Stimulated activated CD4-positive, alpha-beta T cell treated with anti-CD3 and anti-CD28 coated beads, Interleukin-15, amount 100 ng/mL, for 48 hours (primary cell): Measurements from ENCODE around the gene TGM5.

Experiments
- DNase-seq, 2 donors: peaks; one replicate each; pipeline ENCODE4 v3.0.0-alpha.2; 2020; ENCODE audit warnings: low read depth in 2 of 2

TGM5 gene

DNA sequence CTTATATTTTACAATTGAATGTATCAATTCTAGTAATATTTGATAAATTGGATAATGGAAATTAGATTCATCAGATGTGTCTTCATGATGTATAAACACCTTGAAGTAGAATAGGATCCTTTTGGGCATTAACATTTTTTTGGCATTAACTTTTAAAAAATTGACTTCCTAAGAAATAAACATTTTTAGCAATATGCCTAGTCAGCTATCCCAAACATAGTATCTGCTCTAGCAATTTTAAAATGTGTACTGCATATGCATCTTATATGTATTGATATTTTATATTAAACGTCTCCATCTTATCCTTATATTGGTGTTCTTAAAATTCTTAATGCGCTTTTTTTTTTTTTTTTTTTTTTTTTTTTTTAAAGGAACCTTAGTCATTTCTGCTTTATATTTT is 73.0 kb downstream of the TGM5 start:
- DNase-seq, result no peak

DNA sequence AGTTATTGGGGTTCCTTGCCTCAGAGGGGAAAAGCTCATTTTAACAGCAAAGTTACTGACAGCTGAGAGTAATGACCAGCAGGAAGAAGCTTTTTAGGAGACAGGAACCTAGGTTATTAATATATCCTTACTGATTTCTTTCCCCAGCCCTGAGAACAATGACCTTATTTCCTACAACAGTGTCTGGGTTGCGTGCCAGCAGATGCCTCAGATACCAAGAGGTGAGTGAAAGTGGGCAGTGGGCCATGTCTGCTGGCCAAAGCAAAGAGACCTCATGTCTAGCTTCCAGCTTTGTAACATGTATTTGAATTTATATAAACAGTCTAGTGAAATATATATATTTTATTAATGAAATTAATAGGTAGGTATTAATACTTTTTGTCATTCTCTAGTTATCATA is 76.5 kb downstream of the TGM5 start:
- DNase-seq, result no peak

GRCh38 chr15:43189296-43189695 is 77.4 kb downstream of the TGM5 start:
- DNase-seq, result no peak

- no peak for DNase-seq
Observed at GRCh38 chr15:43187544-43188155, 79.1 kb downstream of the TGM5 start.

DNA sequence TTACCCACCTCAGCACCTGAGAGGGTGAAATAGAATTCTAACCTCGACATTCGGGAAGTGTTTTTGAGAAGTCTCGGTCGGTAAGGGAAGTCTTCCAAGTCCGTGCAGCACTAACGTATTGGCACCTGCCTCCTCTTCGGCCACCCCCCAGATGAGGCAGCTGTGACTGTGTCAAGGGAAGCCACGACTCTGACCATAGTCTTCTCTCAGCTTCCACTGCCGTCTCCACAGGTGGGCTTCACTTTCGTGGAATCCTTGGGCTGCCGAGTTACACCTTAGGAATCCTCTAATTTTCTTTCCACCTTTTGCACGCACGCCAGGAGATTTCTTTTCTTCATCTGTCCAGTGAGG is 80.8 kb downstream of the TGM5 start:
- no peak for DNase-seq

DNA sequence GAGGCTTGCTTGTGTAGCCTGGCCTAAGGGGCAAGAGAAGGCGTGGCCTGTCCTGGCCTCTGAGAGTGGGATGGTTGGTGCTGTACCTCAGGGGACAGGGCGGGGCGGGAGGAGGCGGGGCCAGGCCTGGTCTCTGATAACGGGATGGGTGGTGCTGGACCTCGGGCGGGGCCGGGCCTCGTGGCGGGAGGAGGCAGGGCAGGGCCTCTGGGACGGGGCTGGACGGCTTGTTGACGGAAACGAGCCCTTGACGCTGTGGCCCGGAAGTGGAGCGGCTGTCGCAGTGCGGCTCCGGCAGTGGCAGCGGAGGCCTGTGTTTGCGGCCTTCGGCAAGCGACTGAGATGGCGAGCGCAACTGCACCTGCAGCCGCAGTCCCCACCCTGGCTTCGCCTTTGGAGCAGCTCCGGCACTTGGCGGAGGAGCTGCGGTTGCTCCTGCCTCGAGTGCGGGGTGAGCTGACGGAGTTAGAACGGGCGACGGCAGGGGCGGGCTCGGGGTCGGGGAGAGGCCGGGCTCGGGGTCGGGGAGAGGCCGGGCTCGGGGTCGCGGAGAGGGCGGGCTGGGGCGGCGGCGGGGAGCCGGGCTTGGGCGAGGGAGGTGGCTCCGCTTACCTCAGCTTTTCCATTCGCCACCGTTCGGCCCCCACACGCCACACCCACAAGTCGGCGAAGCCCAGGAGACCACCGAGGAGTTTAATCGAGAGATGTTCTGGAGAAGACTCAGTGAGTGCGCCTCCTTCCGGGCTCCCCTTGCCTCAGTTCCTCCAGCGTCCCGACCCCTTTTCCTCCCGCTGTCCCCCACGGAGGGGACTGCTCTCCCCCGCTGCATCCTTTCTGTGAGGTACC is 81.3 kb downstream of the TGM5 start, which contains the start of gene CCNDBP1:
Gene CCNDBP1, plus strand, starts transcription at position 247 of the 846 bp plus-strand sequence. Its CDS starts 96 bp downstream, at position 343.
- peak; percentile 82 to 91 for DNase-seq

DNA sequence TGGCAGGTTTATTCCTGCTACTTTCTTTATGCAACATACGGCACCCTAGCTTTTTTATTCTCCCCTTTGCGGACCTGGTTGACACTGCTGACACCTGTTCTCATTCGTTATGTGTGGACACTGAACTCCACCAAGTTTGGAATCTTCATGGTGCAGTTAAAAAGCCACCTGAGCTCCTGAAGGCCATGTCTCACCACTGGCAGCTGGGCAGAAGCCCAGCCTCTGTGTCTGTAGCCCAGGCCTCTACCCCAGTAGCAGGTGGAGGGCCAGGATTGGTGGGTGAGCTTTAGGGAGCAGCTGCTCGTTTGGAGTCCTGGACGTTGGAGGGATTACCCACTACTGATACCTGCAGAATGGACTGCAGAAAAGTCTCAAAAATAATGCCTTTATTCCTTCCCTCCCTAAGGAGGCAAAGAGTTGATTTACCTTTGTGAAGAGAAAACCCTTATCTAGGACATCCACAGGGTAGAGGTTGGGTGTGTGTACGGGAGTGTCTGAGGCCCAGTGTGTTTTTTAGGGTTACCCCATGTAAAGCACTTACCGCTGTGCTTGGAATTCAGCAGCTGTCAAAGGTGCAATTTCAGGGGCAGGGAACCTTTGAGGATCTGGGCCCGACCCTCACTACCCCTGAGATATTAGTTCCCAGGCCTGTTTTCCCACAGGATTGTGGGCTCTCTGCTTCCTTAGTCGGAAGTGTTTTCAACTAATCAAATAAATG is 82.2 kb downstream of the TGM5 start:
- no peak for DNase-seq

- DNase-seq, result no peak
Observed at GRCh38 chr15:43183270-43183669, 83.5 kb downstream of the TGM5 start.
